GM18951 (cell line): ENCODE results near the gene NXPH4.

Experiments
- POLR2A ChIP-seq: IDR thresholded peaks from 4 replicates; pipeline ENCODE4 v1.6.1; 2011; ENCODE audit warnings: mild to moderate bottlenecking; ENCODE audit not compliant: insufficient read length, insufficient read depth; ENCODE audit errors: extremely low read depth
- in situ Hi-C: fragments of 300-500 bp; cut with MboI; formaldehyde crosslinking; loops from one replicate; pipeline ENCODE4 v1.12.0; 2022; ENCODE audit warnings: low sequenced_read_pairs, mixed read lengths, inconsistent platforms; ENCODE audit not compliant: unreplicated experiment

Gene NXPH4

DNA sequence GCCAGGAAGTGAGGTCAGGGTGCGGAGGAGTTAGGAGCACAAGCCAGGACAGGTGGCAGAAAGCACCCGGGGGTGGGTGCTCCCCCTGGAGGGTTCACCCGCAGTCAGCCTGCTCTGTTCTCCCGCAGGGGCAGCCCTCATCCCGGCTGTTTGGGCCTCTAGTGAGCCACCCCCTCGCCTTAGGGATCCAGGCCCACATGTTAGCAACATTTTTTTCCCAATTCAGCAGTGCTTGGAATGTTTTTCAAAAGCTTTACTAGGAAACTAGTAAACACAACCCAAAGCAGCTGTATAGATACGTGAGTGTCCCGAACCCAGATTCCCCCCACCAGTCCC lies 28.5 kb upstream of the NXPH4 start:
- in situ Hi-C loops = no loop called here
- no peak for TF ChIP-seq POLR2A

DNA sequence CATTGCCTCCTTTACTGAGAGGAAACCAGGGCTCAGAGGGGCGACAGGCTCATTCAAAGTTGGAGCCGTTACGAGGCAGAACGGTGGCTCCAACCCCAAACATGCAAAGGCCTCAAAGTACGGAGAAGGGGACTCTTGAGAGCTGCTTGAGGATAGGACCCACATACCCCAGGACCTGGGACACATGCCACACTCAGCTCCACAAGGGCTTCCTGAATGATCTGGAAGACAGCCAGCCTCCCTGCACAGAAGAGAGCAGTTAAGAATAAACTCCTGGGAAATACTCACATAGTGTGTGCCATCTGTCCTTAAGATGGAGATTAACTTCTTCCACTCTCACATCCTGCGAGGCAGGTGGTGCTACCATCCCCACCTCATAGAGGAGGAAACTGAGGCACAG lies 26.6 kb upstream of the NXPH4 start:
- TF ChIP-seq POLR2A = no peak
- in situ Hi-C loops = no loop called here

DNA sequence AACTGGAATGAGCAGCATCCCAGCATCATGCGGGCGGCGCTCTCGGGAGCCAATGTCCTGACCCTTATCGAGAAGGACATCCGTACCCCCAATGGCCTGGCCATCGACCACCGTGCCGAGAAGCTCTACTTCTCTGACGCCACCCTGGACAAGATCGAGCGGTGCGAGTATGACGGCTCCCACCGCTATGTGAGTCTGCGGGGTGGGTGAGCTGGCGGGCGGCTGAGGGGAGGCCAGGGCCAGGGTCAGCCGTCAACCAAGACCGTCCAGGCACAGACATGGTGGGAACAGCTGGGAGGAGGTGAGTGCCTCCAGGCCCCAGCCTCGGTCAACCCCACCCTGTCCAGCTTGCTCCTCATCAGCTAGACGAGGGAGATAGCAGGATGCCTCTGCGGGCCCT lies 25.8 kb upstream of the NXPH4 start:
- in situ Hi-C loops = no loop called here
- no peak for TF ChIP-seq POLR2A

DNA sequence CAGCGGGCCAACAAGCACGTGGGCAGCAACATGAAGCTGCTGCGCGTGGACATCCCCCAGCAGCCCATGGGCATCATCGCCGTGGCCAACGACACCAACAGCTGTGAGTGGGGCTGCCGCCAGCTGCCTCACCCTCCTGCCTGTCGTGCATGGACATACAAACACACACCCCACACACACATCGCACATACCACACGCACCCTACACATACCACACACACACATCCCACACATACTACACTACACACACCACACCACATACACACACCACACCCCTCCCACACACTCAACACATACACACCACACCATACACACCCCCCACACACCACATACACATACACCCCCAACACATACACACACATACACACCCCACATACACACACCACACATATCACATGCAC lies 25.2 kb upstream of the NXPH4 start:
- TF ChIP-seq POLR2A = no peak
- in situ Hi-C loops = no loop called here

DNA sequence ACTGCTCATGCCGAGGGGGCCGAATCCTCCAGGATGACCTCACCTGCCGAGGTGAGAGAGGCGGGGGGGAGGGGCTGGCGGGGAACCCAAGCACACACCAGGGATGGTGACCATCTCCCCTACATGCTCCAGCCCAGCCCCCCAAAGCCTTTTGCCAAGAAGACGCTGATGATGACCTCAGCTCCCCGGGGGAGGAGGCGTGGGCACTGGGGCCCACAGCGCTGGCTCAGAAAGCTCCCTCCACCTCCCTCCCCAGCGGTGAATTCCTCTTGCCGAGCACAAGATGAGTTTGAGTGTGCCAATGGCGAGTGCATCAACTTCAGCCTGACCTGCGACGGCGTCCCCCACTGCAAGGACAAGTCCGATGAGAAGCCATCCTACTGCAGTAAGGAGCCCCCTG lies 23.7 kb upstream of the NXPH4 start:
- in situ Hi-C loops = no loop called here
- no peak for TF ChIP-seq POLR2A

DNA sequence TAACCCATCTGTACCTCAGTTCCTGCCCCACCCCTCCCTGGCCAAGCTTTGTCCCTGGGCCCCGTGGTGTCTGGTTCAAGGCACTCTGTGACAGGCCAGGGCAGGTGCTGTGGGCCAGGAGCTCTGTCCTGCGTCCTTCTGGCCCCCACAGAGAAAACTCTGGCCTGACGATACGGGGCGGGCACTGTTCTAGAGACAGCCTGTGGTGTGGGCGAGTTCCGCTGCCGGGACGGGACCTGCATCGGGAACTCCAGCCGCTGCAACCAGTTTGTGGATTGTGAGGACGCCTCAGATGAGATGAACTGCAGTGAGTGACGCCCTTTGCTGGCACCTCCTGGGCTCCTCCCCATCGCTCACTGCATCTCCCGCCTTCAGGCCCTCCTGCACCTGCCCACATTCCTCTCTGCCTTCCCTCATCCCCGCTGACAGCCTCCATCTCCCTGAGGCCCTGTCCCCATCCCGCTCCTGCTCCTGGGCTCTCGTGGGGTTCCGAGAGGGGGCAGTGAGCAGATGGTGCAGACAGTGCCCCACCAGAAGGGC lies 22.8 kb upstream of the NXPH4 start:
- TF ChIP-seq POLR2A = no peak
- in situ Hi-C loops = no loop called here

DNA sequence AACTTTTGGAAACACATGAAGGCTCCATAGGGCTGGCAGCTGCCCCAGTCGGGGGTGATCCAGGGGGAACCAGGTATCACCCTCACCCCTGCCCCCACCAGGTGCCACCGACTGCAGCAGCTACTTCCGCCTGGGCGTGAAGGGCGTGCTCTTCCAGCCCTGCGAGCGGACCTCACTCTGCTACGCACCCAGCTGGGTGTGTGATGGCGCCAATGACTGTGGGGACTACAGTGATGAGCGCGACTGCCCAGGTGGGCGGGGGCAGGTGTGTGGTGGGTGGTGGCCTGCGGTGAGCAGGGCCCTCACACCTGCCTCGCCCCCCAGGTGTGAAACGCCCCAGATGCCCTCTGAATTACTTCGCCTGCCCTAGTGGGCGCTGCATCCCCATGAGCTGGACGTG lies 22.3 kb upstream of the NXPH4 start:
- no peak for TF ChIP-seq POLR2A

DNA sequence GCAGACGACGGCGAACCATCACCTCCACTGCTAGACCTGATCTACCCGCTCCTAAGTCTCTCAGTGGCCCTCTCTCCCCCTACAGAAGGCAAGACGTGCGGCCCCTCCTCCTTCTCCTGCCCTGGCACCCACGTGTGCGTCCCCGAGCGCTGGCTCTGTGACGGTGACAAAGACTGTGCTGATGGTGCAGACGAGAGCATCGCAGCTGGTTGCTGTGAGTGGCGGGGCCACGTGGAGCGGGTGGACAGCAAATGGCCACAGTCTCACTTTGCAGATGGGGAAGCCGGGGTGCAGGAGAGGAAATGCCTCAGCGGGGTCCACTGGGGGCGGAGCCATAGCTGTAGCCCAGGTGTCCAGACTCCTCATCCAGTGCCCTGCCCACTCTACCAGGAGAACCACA lies 21.4 kb upstream of the NXPH4 start:
- in situ Hi-C loops = no loop called here
- no peak for TF ChIP-seq POLR2A

More for the DNA sequence above, 22.3 kb upstream of the NXPH4 start:
- in situ Hi-C loops = no loop called here

DNA sequence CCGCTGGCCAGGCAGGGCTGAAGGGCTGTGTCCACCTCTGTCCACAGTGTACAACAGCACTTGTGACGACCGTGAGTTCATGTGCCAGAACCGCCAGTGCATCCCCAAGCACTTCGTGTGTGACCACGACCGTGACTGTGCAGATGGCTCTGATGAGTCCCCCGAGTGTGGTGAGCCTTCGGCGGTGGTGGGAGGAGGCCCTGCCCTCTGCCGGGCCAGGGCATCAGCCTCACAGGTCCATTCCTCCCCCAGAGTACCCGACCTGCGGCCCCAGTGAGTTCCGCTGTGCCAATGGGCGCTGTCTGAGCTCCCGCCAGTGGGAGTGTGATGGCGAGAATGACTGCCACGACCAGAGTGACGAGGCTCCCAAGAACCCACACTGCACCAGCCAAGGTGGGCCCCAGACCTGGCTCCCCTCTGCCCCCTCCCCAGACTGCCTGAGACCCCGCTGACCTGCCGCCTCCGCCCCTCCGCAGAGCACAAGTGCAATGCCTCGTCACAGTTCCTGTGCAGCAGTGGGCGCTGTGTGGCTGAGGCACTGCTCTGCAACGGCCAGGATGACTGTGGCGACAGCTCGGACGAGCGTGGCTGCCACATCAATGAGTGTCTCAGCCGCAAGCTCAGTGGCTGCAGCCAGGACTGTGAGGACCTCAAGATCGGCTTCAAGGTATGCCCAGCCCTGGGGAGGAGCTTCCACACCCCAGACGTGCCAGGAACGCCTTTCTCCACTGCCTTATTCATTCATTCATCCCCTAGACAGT lies 20.8 kb upstream of the NXPH4 start:
- in situ Hi-C loops = no loop called here
- no peak for TF ChIP-seq POLR2A

DNA sequence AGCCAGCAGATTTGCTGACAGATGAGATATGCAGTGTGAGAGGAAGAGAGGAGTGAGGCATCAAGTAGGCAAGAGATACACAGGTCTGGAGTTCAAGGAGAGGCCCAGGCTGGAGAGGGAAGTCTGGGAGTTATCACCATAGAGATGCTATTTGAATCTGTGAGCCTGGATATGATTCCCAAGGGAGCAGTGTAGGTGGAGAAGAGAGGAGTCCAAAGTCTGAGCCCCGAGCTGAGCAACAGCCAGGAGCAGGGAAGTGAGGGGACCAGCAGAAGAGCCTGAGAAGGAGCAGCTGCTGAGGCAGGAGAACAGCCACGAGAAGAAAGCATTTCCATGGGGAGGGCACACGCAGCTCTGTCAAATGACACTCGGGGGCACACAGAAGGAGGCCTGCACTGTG lies 20.2 kb upstream of the NXPH4 start:
- in situ Hi-C loops = no loop called here

DNA sequence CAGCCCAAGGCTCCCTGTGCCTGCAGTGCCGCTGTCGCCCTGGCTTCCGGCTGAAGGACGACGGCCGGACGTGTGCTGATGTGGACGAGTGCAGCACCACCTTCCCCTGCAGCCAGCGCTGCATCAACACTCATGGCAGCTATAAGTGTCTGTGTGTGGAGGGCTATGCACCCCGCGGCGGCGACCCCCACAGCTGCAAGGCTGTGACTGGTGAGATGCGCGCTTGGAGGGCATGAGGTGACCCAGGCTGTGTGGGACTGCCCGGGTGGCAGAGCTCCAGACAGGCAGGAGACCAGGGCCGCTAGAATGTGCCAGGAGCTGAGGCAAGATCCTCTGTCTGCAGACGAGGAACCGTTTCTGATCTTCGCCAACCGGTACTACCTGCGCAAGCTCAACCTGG lies 19.6 kb upstream of the NXPH4 start:
- in situ Hi-C loops = no loop called here
- TF ChIP-seq POLR2A = no peak

More for the DNA sequence above, 20.2 kb upstream of the NXPH4 start:
- TF ChIP-seq POLR2A = no peak

DNA sequence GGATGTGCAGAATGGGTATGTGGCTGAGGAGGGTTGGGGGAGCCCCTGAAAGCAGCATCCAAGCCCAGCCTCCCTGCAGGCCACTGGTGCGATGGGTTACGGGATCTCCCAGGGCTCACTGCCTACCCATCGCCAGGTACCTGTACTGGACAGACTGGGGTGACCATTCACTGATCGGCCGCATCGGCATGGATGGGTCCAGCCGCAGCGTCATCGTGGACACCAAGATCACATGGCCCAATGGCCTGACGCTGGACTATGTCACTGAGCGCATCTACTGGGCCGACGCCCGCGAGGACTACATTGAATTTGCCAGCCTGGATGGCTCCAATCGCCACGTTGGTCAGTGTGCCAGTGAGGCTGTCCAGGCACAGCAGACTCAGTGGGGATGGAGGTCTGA lies 18.3 kb upstream of the NXPH4 start:
- TF ChIP-seq POLR2A = no peak
- in situ Hi-C loops = no loop called here

DNA sequence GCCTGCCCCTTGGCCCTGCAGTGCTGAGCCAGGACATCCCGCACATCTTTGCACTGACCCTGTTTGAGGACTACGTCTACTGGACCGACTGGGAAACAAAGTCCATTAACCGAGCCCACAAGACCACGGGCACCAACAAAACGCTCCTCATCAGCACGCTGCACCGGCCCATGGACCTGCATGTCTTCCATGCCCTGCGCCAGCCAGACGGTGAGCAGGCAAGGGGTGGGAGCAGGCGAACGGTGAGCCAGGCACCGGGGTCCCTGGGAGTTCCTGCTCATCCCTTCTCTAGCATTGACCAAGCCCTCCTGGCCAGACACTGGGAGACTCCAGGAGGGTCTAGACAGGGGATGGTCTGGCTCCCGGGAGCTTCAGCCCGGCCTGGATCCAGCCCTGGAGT lies 17.4 kb upstream of the NXPH4 start:
- in situ Hi-C loops = no loop called here
- TF ChIP-seq POLR2A = no peak

DNA sequence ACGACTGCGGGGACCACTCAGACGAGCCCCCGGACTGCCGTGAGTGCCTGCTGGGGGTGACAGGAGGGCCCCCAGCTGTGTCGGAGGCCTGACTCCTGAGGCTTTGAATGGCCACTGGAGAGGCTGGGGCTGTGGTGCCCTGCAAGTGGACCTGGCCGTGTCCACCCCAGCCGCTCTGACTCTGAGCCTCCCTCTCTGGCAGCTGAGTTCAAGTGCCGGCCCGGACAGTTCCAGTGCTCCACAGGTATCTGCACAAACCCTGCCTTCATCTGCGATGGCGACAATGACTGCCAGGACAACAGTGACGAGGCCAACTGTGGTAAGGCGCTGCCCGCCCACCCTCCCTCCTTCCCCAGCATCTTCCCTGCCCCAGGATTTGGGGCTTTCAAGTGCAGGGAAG lies 16.1 kb upstream of the NXPH4 start:
- no peak for TF ChIP-seq POLR2A
- in situ Hi-C loops = no loop called here
